GM21367 (cell line): ENCODE data around the gene LBH.

Source experiments
- ATAC-seq: cut with Tn5 transposase; IDR thresholded peaks from one replicate; pipeline ENCODE4 v1.9.1; 2021; ENCODE audit not compliant: unreplicated experiment

LBH gene

GRCh38 chr2:30231212-30231995 is at the start of gene LBH:
LBH (plus strand) TSS chr2:30231534; CDS start chr2:30231739, 205 bp downstream.
- ATAC-seq = peak; percentile 38

GRCh38 chr2:30184035-30184434 is 47.3 kb upstream of the LBH start:
- no peak for ATAC-seq

- ATAC-seq = no peak
Observed at GRCh38 chr2:30185178-30185577, 46.2 kb upstream of the LBH start.

- no peak for ATAC-seq
Observed at GRCh38 chr2:30188292-30188691, 43.0 kb upstream of the LBH start.

- no peak for ATAC-seq
Observed at GRCh38 chr2:30190637-30191036, 40.7 kb upstream of the LBH start.

GRCh38 chr2:30191107-30191506 is 40.2 kb upstream of the LBH start:
- no peak for ATAC-seq

- ATAC-seq = no peak
Observed at GRCh38 chr2:30191819-30192271, 39.5 kb upstream of the LBH start.

- ATAC-seq = no peak
Observed at GRCh38 chr2:30192314-30192713, 39.0 kb upstream of the LBH start.

GRCh38 chr2:30193104-30193681 is 38.1 kb upstream of the LBH start:
- no peak for ATAC-seq

- ATAC-seq = no peak
Observed at GRCh38 chr2:30194421-30194820, 36.9 kb upstream of the LBH start.

GRCh38 chr2:30195016-30195415 is 36.3 kb upstream of the LBH start:
- ATAC-seq = no peak

GRCh38 chr2:30197570-30198192 is 33.7 kb upstream of the LBH start:
- no peak for ATAC-seq

- ATAC-seq = no peak
Observed at GRCh38 chr2:30201990-30202389, 29.3 kb upstream of the LBH start.

- ATAC-seq = no peak
Observed at GRCh38 chr2:30203156-30203555, 28.2 kb upstream of the LBH start.

GRCh38 chr2:30204281-30204680 is 27.1 kb upstream of the LBH start:
- ATAC-seq = no peak

- no peak for ATAC-seq
Observed at GRCh38 chr2:30205456-30205855, 25.9 kb upstream of the LBH start.

- no peak for ATAC-seq
Observed at GRCh38 chr2:30206461-30207430, 24.6 kb upstream of the LBH start.

GRCh38 chr2:30208453-30208852 is 22.9 kb upstream of the LBH start:
- no peak for ATAC-seq

- no peak for ATAC-seq
Observed at GRCh38 chr2:30209227-30209626, 22.1 kb upstream of the LBH start.

- no peak for ATAC-seq
Observed at GRCh38 chr2:30213326-30213725, 18.0 kb upstream of the LBH start.

- ATAC-seq = no peak
Observed at GRCh38 chr2:30213907-30214463, 17.3 kb upstream of the LBH start.
